PC-3 (cell line): ENCODE measurements around the gene CHST3. TPM values are rescaled to one million over a fixed set of nuclear protein-coding genes. Genes with fewer than 3 reads are reported as not detected.

Source experiments
- ATAC-seq: fragments of 200-7000 bp; cut with Tn5 transposase; 2 replicates; pipeline ENCODE4 v1.9.1; 2020; ENCODE audit warnings: mild to moderate bottlenecking, moderate library complexity
- BruUV-seq: library from RNA; stranded (reverse); fragments of 400-500 nt; replicated peaks from 2 replicates; lab custom pipeline; 2021; lab: Mats Ljungman, UMichigan
- CTCF ChIA-PET: fragments of 300-600 bp; sonication (Branson Sonifier 250); formaldehyde crosslinking; loops from one replicate; lab custom pipeline; 2022; ENCODE audit warnings: antibody characterized with exemption; lab: Charles Lee
- POLR2A ChIA-PET: fragments of 300-600 bp; sonication (Branson Sonifier 250); formaldehyde crosslinking; loops from one replicate; lab custom pipeline; 2022; ENCODE audit warnings: antibody characterized with exemption; ENCODE audit not compliant: unreplicated experiment; lab: Charles Lee
- DNase-seq: peaks from one replicate; pipeline ENCODE4 v3.0.0-alpha.2; 2015
- H2AFZ ChIP-seq: fragments of 300-600 bp; sonication (generic); 2 replicates; pipeline ENCODE4 v1.6.0; 2016; ENCODE audit warnings: antibody characterized with exemption, low read length
- H3F3A ChIP-seq: fragments of 300-600 bp; sonication (generic); one replicate; pipeline ENCODE4 v1.6.0; 2017; ENCODE audit warnings: antibody characterized with exemption, low read length, control low read depth, mild to moderate bottlenecking; ENCODE audit not compliant: unreplicated experiment
- H3K27ac ChIP-seq: fragments of 300-600 bp; sonication (generic); 2 replicates; pipeline ENCODE4 v1.5.1; 2016; ENCODE audit warnings: mild to moderate bottlenecking, low read length
- H3K27me3 ChIP-seq: fragments of 300-600 bp; sonication (generic); 2 replicates; pipeline ENCODE4 v1.6.1; 2016; ENCODE audit warnings: low read length, mixed read lengths
- H3K36me3 ChIP-seq: fragments of 300-600 bp; sonication (generic); 2 replicates; pipeline ENCODE4 v1.6.1; 2016; ENCODE audit warnings: low read depth, mixed run types, low read length, mixed read lengths
- H3K4me1 ChIP-seq: fragments of 300-600 bp; sonication (generic); 2 replicates; pipeline ENCODE4 v1.5.1; 2016; ENCODE audit warnings: low read length; ENCODE audit not compliant: insufficient read depth
- H3K4me2 ChIP-seq: fragments of 300-600 bp; sonication (generic); 2 replicates; pipeline ENCODE4 v1.6.0; 2016; ENCODE audit warnings: low read length
- H3K4me3 ChIP-seq: fragments of 300-600 bp; sonication (generic); 2 replicates; pipeline ENCODE4 v1.5.1; 2016; ENCODE audit warnings: mild to moderate bottlenecking, low read length, mixed read lengths
- H3K79me2 ChIP-seq: fragments of 300-600 bp; sonication (generic); 2 replicates; pipeline ENCODE4 v1.6.1; 2017; ENCODE audit warnings: low read length, mixed read lengths
- H3K9ac ChIP-seq: fragments of 300-600 bp; sonication (generic); 2 replicates; pipeline ENCODE4 v1.6.0; 2016; ENCODE audit warnings: mild to moderate bottlenecking, low read length
- H3K9me2 ChIP-seq: fragments of 300-600 bp; sonication (generic); replicated peaks from 2 replicates; pipeline ENCODE4 v1.6.1; 2016; ENCODE audit warnings: mixed run types, low read length, mixed read lengths
- H3K9me3 ChIP-seq: fragments of 300-600 bp; sonication (generic); 2 replicates; pipeline ENCODE4 v1.6.1; 2016; ENCODE audit warnings: low read length, mixed read lengths
- H4K20me1 ChIP-seq: fragments of 300-600 bp; sonication (generic); 2 replicates; pipeline ENCODE4 v1.6.1; 2016; ENCODE audit warnings: low read length, mixed read lengths
- EZH2 ChIP-seq: fragments of 300-600 bp; sonication (generic); IDR thresholded peaks from one replicate; pipeline ENCODE4 v1.6.1; 2017; ENCODE audit warnings: antibody characterized with exemption, mild to moderate bottlenecking, low read length; ENCODE audit not compliant: unreplicated experiment
- EZH2phosphoT487 ChIP-seq: fragments of 300-600 bp; sonication (generic); IDR thresholded peaks from 2 replicates; pipeline ENCODE4 v1.6.1; 2018; ENCODE audit warnings: mild to moderate bottlenecking, antibody characterized with exemption, low read length, borderline replicate concordance
- intact Hi-C: fragments of 100-400 bp; cut with micrococcal nuclease; formaldehyde crosslinking; loops from 2 replicates; pipeline ENCODE4 v1.9.0; 2023
- total RNA-seq: library from RNA; depleted of rRNA; stranded (reverse); fragments of >200 nt; gene quantifications from 2 replicates; pipeline ENCODE4 v1.2.3, GENCODE V29; 2014
- TF ChIP-seq, protein P1 (sequence below): fragments of 300-600 bp; sonication (generic); conservative IDR thresholded peaks from 2 replicates; pipeline ENCODE4 v1.5.1; 2017; ENCODE audit warnings: antibody characterized with exemption, low read depth, mild to moderate bottlenecking, low read length

Gene CHST3
- total RNA-seq, 1 experiment from 2014 or later: 12.7 TPM

DNA sequence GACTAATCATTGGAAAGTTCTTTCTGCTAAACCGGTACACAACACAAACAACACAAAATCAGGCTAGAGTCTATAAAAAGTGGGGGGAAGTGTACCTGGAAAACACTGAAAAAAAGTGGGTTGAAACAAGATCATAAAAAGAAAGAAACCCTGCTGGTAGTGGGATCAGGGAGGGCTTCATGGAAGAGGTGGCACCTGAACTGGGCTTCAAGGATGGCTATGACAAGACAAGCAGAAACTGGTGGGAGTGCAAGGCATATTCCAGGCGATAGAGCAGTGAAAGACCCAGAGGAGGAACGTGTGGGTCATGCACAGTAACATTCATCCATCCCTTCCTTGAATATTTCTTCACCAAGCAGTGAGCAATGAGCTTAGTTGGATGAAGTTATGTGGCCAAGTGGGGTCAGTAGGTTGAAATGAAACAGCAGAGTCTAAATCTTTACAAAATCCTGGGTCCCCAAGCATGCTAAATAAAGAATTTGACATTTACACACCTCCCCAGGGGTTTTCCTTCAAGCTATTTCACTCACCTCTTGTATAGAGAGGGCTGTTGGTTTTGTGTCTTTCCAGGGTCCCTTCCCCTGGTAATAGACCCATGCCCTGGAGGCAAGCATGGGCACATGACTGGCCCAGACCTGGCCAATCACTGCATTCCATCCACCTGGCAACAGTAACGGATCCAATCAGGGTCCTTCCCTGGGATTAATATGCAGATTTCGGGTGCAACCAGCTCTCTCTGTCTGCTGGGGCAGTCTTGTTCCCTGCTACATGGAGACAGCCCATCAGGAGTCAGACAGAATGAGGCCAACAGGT lies 86.0 kb downstream of the CHST3 start:
- Histone ChIP-seq H3K9me2 (no peaks in the 10 kb centered on the region), H3K4me1 (no peaks in the 10 kb centered on the region; the same call in 1 of the 2 replicates), H3F3A (no peaks in the 10 kb centered on the region), H3K9ac (no peak overlapping the region), H2AFZ (no peak overlapping the region), H3K9me3 (no peaks in the 10 kb centered on the region), H3K4me3 (no peak overlapping the region), H3K27me3 (no peaks in the 10 kb centered on the region), H3K36me3 (no peaks in the 10 kb centered on the region; the same call in 1 of the 2 replicates), H3K79me2 (no peaks in the 10 kb centered on the region), H3K27ac (no peak overlapping the region), H4K20me1 (no peaks in the 10 kb centered on the region), H3K4me2 (no peak overlapping the region)
- intact Hi-C loops: loop anchor here (2.0 to 5.0 kb wide), 2 partner anchors 133 to 173 kb away; no protein-coding TSS in a partner anchor
- POLR2A ChIA-PET: no interaction called here
- TF ChIP-seq EZH2 (no peak), EZH2phosphoT487 (no peak)
- TF ChIP-seq, protein P1, sequence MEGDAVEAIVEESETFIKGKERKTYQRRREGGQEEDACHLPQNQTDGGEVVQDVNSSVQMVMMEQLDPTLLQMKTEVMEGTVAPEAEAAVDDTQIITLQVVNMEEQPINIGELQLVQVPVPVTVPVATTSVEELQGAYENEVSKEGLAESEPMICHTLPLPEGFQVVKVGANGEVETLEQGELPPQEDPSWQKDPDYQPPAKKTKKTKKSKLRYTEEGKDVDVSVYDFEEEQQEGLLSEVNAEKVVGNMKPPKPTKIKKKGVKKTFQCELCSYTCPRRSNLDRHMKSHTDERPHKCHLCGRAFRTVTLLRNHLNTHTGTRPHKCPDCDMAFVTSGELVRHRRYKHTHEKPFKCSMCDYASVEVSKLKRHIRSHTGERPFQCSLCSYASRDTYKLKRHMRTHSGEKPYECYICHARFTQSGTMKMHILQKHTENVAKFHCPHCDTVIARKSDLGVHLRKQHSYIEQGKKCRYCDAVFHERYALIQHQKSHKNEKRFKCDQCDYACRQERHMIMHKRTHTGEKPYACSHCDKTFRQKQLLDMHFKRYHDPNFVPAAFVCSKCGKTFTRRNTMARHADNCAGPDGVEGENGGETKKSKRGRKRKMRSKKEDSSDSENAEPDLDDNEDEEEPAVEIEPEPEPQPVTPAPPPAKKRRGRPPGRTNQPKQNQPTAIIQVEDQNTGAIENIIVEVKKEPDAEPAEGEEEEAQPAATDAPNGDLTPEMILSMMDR: no peak
- DNase-seq (no peak), ATAC-seq (no peak)
- no TSS peak for BruUV-seq
- CTCF ChIA-PET: no interaction called here

DNA sequence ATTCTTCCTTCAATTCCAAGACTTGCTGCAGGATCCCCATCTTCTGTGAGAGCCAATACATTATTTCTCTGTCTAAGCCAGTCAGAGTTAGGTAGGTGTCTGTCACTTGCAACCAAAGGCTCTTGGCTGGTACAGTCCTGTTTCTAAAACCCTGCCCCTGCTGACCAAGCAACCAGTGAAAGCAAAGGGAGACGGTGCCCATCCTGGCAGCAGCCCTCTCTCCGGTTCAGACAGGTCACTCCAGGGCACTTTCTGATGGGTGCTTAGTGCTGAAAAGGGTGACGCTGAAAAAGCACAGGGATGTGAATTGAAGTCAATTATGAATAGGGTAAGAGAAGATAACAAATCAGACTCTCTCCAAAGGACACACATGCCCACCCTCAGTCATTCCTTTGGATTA lies 86.7 kb downstream of the CHST3 start:
- Histone ChIP-seq H3K36me3 (no peaks in the 10 kb centered on the region; the same call in 1 of the 2 replicates), H3K27ac (no peak overlapping the region), H3K27me3 (no peaks in the 10 kb centered on the region), H3K9me3 (no peaks in the 10 kb centered on the region), H3F3A (no peaks in the 10 kb centered on the region), H3K9ac (no peak overlapping the region), H4K20me1 (no peaks in the 10 kb centered on the region), H3K4me2 (no peak overlapping the region), H3K9me2 (no peaks in the 10 kb centered on the region), H3K4me3 (no peak overlapping the region), H3K79me2 (no peaks in the 10 kb centered on the region), H2AFZ (no peak overlapping the region), H3K4me1 (no peaks in the 10 kb centered on the region; the same call in 1 of the 2 replicates)
- no TSS peak for BruUV-seq
- intact Hi-C loops: no loop called here
- TF ChIP-seq EZH2: no peak
- TF ChIP-seq, protein P1: no peak
- no peak for TF ChIP-seq EZH2phosphoT487
- ChIA-PET CTCF (no interaction called here), POLR2A (no interaction called here)
- ATAC-seq (no peak), DNase-seq (no peak)

DNA sequence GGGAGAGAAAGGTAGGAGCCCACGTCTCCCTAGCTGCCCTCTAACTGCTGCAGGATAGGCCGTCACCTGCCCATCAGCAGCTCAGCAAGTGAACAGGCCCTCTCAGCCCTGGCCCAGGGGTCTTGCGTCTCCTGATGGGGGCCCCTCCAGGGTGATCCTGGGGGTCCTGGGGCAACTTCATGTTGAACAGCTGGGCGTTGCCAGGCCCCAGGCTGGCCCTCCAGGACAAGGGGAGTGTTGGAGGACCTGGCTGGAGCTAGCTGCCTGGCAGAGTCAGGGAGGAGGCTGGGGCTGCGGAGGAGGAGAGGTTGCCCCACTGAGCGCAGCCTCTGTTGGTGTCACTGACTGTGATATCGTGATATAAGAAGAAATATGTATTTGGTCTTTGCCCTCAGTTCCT lies 89.5 kb downstream of the CHST3 start:
- BruUV-seq: no TSS peak
- Histone ChIP-seq H3K79me2 (no peaks in the 10 kb centered on the region), H3F3A (no peaks in the 10 kb centered on the region), H2AFZ (no peak overlapping the region), H3K27ac (no peak overlapping the region), H3K4me3 (no peak overlapping the region), H3K9me2 (no peaks in the 10 kb centered on the region), H4K20me1 (no peaks in the 10 kb centered on the region), H3K36me3 (no peaks in the 10 kb centered on the region), H3K27me3 (no peaks in the 10 kb centered on the region), H3K4me1 (no peaks in the 10 kb centered on the region), H3K9ac (no peak overlapping the region), H3K9me3 (no peaks in the 10 kb centered on the region), H3K4me2 (no peak overlapping the region)
- POLR2A ChIA-PET: no interaction called here
- ATAC-seq (no peak), DNase-seq (no peak)
- TF ChIP-seq, protein P1: no peak
- no peak for TF ChIP-seq EZH2phosphoT487
- TF ChIP-seq EZH2: no peak
- CTCF ChIA-PET: no interaction called here
- intact Hi-C loops: no loop called here
